HG03196 (cell line): ENCODE measurements around the gene WEE2.
A peak's percentile ranks its signal among the peaks of the same experiment; 100 is the strongest.
"Not testable (repeated sequence)": the region's sequence is repeated elsewhere in the genome, so short reads cannot be mapped to it uniquely, and the experiment has no call there.

Experiments used
- ATAC-seq: cut with Tn5 transposase; IDR thresholded peaks from one replicate; pipeline ENCODE4 v1.9.1; 2021; ENCODE audit not compliant: unreplicated experiment

Gene WEE2

GRCh38 chr7:141712603-141713255 lies 4.6 kb downstream of the WEE2 start:
- ATAC-seq = no peak

GRCh38 chr7:141713890-141714289 lies 5.7 kb downstream of the WEE2 start:
- ATAC-seq = no peak

DNA sequence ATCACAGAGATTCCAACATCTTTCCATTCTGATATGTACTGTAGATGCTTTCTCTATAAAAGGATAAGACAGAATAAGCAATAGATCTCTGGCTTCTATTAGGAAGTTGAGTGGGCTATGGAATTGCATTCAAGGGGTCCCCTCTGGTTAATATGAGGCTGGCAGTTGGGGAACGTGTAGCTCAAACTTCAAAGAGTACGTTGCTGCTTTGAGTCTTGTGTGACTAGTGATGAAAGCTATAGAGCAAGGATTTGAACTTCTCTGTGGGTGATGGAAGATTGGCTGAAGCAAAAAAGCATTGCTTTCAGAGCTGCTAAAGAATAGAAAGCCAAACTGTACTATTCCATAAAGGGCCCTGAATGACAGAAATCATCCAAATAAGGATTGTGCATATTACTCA lies 6.4 kb downstream of the WEE2 start:
- ATAC-seq = no peak

GRCh38 chr7:141715018-141715417 lies 6.9 kb downstream of the WEE2 start:
- no peak for ATAC-seq

DNA sequence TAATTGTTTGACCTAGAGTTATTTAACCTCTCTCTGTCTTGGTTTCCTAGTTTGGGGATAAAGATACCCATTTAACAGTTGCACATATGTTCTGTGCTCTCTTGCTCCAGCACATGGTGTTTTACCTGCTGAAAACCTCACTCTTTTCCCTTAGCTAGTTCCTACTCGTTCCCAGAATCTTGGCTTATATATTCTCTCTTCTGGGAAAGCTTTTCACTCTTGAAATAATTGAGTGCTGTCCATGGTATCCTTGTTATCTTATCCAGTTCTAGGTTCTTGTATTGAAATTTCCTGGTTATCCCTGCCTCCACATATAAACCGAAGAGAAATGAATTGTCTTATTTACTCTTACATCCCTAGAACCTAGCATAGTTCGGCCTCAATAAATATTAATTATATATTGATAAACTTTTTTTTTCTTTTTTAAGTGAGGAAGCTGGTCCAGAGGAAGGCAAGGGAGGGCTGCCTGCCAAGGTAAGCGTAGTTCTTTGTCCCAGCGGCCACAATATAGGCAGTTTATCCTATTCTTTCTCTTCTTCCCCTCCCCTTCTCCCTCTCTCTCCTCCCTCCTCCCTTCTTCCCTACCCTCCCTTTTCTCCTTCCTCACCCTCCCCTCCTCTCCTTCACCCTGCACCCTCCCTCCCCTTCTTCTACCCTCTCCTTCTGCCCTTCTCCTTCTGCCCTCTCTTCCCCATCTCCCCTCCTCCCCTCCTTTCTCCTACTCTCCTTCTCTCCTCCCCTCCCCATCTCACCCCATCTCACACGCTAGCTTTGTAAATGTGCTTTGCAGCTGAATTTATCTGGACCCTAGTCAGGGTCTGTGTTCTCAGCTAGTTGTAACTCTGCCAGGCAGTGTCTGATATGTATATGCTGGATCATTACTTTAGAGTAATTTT lies 7.9 kb downstream of the WEE2 start:
- no peak for ATAC-seq

GRCh38 chr7:141717450-141717849 lies 9.3 kb downstream of the WEE2 start:
- ATAC-seq = no peak

DNA sequence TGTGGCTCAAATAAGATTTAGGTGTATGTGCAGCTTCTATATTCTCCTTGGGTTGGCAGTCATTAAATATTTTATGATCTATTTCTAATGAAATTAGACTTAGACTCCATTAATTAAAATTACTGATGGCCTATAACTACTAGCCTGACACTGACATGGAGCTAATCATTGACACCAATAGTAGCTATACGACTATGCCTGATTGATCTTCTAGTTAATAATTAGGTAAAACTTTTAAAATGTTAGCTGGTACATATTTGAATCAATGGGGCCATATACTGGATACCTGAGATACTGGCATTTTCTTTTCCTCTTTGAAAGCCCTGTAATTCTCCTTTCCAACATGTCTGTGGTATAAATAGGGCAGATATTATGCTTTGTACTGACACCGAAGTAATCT lies 14.4 kb downstream of the WEE2 start:
- ATAC-seq = no peak

DNA sequence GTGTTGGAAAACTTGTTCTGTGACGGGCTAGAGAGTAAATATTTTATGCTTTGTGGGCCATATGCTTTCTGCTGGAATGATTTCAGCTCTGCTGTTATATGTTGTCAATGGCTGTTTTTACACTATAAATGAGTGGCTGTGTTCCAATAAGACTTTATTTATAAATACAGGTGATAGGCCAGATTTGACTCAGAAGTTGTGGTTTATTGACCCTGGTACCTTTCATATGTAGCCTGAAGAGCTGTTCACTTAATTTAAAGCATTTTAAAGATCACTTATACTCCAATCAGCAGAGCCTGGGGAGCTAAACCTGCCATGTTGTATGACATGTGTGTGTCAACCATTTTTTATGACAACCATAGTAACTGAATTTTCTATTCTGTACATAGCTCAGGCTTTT lies 20.9 kb downstream of the WEE2 start:
- ATAC-seq = no peak

DNA sequence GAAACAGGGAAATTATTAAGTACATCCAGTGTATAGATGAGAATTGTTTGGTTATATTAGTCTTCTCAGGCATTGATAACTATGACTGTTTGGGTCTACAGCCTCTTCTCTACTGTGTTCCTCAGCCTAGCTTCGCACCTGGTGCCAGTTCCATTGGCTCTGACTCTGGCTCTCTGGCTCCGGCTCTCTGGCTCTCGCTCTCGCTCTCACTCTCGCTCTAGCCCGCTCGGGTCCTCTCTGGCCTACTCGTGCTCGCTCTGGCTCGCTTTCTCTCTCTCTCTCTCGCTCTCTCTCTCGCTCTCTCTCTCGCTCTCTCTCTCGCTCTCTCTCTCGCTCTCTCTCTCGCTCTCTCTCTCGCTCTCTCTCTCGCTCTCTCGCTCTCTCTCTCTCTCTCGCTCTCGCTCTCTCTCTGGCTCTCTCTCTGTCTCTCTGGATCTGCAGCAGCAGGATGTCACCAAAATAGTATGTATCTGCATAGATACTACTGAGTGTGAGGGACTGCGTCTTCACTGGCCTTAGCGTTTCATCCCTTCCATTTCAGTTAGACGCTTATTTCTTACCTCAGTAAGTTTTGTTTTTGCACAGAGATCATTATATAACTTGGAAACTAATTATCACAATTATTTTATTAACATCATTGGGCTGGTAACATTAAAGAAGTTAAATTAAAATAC lies 23.5 kb downstream of the WEE2 start:
- no peak for ATAC-seq

- no peak for ATAC-seq
Measured at GRCh38 chr7:141737118-141737835, 29.1 kb downstream of the WEE2 start.

- ATAC-seq = peak; percentile 92
Measured at GRCh38 chr7:141737836-141738591, 29.9 kb downstream of the WEE2 start, which contains the start of gene SSBP1. TSS of gene SSBP1 (plus strand) at chr7:141738358. CDS start at chr7:141739167, 809 bp downstream.

DNA sequence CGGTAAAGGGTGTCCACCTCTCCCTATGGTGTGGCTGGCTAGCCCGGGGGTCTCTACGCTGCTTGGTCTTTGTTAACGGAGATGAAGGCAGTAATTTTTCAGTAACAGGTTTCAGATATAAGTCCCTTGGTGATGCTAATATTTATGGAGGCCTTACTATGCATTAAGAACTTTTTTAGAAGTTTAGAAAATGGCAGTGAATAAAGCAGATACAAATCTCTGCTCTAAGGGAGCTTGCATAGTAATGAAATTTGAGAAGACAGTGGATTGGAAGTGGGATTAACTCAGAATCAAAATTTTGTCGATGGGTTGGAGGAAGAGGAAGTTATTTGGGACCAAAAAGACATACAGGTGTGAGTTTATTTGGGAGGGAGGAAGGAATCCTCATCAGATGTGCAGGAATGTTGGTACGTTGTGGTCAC lies 30.4 kb downstream of the WEE2 start:
- ATAC-seq = no peak

DNA sequence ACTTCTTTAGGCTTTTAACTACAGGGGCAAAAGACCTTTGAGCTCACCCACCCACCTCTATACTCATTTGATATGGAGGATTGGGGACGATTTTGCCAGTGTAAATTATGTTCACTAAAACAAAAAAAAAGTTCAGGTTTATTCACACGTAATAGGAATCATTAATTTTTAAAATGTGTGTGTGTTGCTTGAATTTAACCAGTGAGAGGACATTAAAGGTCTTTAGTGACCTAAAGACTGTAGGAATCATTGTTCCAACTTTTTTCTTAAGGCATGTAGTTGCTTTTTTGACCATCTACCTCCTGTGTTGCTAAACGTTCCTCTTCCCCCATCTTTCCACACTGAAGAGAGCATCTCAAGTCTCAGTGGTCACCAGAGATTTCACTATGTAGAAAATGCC lies 31.1 kb downstream of the WEE2 start:
- no peak for ATAC-seq

GRCh38 chr7:141742229-141742628 lies 34.1 kb downstream of the WEE2 start:
- no peak for ATAC-seq

DNA sequence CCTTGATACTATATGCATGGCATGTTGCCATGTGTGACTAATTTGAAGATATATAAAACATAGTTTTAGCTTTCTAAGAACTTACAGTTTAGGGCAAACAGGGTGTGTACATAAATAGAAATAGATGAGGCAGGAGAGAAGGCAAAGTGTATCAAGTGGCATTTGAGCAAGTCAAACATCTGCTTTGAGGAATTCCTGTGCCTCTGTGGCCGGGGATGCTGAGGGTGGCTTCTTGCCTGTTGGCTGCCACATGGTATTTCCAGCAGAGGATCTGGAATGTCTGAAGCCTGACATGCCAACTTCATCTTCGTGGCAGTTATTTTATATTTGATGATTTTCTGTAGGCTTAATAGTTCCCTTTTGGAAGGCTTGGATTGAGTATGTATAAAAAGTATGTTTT lies 36.0 kb downstream of the WEE2 start:
- no peak for ATAC-seq

- no peak for ATAC-seq
Measured at GRCh38 chr7:141748396-141748795, 40.2 kb downstream of the WEE2 start.

DNA sequence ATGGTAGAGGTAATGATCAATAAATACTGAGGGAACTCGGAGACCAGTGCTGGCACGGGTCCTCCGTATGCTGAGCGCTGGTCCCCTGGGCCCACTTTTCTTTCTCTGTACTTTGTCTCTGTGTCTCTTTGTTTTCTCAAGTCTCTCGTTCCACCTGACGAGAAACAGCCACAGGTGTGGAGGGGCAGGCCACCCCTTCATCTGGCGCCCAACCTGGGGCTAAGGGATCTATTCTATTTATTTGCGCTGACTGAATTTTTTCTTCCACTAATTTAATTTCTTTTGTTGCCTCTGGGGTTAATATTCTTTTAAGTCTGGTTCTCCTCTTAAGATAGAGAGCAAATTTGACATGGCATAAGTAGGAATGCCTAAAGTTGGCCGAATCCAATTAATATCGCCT lies 43.8 kb downstream of the WEE2 start:
- not testable (repeated sequence) for ATAC-seq

DNA sequence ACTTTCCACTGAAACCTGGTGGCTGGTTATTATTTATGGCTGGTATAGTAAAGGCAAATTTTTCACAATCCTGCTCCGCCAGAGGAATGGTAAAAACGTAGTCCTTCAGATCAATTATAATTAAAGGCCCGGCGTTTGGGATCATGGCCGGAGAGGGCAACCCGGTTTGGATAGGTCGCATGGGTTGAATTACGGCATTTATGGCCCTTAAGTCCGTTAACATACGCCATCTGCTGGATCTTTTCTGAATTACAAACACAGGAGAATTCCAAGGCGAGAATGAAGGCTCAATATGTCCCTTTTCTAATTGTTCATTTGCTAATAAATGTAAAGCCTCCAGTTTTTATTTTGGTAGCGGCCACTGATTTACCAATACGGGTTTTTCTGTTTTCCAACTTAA lies 44.5 kb downstream of the WEE2 start:
- ATAC-seq = no peak

- no peak for ATAC-seq
Measured at GRCh38 chr7:141754939-141755338, 46.8 kb downstream of the WEE2 start.

DNA sequence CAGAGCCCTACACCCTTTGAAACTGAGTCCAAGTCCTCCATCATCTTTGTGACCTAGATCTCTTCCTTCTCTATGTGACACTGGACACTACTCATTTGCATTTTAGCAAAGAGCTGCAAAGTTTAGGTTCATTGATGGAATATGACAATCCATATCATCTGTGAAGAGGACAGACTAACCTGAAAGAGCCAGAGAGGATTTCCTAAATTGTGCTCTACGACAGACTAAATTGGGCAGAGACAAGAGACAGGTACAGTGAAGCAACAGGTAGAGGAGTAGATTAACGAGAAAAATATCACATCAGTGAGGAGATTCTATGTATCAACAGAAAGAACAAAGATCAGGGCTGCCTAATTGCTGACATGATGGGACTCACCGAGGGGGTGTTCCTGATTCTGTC lies 55.6 kb downstream of the WEE2 start, which contains the start of gene TAS2R3:
TAS2R3 (plus strand) TSS at position 301 of the 400 bp plus-strand sequence; CDS start at position 363, 62 bp downstream.
- no peak for ATAC-seq
